DMS 273 (cell line): ENCODE results near the gene NPLOC4.
A peak's percentile ranks its signal among the peaks of the same experiment; 100 is the strongest.

Source experiments
- DNase-seq: peaks from one replicate; lab custom pipeline; 2025; ENCODE audit not compliant: unreplicated experiment; lab: John Stamatoyannopoulos, UW

The NPLOC4 gene

DNA sequence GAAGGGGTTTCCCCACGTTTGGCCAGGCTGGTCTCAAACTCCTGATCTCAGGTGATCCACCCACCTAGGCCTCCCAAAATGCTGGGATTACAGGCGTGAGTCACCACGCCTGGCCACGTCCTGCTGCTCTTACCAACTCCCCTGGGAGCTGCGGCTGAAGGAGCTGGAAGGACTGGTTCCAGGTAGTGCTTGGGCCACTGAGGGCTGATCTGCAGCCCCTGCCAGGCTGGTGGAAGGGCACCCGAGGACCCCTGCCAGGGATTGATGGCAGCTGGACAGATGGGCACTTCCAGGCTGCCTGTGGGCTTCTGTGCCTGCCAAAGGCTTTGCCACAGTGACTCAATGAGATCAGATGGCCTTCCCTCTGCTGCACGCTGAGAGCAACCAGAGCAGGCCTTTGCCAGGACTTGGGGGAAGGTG is 27.1 kb upstream of the NPLOC4 start:
- no peak for DNase-seq

DNA sequence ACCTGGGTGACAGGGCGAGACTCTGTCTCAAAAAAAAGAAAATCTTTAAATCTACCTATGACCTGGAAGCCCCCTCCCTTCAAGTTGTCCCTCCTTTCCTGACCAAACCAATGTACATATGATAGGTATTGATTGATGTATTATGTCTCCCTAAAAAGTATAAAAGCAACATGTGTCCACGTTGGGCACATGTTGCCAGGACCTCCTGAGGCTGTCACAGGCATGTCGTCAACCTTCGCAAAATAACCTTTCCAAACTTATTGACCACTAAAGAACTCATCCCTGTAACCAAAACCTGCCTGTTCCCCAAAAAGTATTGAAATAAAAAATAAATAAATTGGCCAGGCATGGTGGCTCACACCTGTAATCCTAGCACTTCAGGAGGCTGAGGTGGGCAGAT is 25.1 kb upstream of the NPLOC4 start:
- no peak for DNase-seq

DNA sequence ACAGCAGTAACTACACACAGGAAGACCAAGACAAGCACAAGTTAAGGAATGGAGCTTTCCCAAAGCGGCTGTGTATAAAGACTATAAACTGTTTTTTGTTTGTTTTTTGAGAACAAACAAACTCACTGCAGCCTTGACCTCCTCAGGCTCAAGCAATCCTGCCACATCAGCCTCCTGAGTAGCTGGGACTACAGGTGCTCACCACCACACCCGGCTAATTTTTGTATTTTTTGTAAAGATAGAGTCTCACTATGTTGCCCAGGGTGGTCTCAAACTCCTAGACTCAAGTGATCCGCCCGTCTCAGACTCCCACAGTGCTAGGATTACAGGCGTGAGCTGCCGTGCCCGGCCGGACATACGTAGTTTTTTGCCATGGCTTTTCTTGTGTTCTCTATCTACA is 23.5 kb upstream of the NPLOC4 start:
- DNase-seq, result no peak

DNA sequence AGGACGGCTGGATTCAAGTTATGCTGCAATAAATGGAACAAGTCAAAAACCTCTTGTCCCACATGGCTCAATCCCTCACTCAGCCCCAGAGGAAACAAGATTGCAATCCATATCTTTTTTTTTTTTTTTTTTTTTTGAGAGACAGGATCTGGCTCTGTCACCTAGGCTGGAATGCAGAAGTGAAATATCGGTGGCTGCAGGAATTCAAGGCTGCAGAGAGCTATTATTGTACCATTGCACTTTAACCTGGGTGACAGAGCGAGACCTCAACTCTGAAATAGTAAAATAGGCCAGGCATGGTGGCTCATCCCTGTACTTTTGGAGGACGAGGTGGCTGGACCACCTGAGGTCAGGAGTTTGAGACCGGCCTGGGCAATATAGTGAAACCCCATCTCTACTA is 22.1 kb upstream of the NPLOC4 start:
- no peak for DNase-seq

DNA sequence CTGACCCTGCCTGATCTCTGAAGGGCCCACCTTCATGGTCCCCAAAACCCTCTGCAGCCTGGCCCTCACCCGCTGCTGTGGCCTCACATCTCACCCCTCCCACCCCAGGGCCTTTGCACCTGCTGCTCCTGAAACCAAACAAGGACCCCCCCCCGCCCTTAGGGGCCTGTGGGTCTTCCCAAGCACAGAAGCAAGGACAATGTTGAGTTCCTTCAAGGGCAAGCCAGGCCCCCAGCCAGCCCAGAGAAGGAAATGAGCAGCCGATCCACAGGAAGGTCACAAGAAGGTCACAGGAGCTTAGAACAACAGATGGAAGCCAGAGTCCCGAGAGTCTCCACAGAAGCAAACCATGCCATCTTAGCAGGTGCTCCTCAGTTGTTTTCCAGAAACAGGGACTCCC is 19.9 kb upstream of the NPLOC4 start:
- peak; percentile 51 for DNase-seq

DNA sequence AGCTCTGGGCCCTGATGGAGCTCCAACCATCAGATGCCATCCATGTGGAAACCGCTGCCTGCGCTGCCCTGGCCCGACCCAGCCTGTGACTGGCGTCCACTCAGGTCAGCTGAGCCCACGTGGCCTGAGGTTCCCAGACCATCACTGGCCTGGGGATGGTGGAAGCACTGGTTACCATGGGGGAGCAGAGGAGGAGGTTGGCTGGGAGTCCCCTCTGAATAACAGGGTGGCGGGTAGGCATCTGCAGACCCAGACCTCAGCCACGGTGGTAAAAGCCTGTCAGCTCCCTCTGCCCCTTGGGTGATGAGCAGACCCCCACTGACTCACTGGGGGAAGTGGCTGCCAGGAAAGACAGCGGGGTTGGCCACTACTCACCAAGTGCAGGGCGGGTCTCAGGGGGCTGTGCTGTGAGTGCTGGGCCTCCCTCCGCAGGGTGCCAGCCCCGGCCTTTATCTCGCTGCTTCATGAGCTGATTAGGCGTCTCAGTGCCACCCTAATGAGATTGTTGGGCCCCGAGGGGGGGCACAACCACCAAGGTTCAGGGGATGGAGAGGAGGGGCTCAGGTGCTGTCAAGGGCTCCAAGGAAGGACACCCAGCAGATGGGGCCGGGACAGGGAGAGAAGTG is 19.3 kb upstream of the NPLOC4 start, which contains the start of gene PDE6G:
PDE6G (minus strand) TSS at position 425 of the 626 bp plus-strand sequence. CDS start 3,237 bp downstream, outside the sequence.
- DNase-seq, result no peak

DNA sequence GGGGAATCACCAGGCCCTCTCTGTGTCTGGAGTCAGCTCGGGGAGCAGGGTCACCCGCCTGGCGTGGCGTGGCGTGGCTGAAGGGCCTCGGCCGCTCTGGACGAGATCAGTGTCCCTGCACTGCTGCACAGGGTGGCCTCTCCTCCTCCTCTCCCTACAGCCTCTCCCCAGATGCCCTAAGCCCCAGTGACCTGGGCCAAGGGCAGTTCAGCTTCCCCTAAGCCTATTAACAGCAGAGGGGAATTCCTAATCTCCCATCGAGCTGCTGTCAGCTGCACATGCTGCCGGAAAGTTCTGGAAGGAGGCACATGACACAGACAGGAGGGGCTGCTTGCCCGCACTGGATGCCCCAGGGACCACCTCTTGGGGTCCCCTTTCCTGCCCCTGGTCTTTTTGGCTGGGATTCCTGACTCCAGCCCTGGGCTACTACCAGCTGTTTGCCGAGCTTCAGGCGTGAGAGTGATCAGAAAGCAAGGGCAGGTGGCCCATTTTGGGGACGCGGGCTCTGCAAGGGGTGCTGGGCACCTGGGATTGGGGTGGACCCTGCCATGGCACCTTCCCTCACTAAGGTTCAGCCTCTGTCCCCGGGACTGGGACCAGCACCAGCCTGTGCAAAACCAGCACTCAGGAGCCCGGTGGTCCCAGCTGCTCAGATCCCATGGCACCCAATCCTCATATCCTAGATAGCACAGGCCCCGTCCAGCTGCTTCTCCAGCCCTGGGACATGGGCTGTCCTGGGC is 18.6 kb upstream of the NPLOC4 start:
- no peak for DNase-seq

DNA sequence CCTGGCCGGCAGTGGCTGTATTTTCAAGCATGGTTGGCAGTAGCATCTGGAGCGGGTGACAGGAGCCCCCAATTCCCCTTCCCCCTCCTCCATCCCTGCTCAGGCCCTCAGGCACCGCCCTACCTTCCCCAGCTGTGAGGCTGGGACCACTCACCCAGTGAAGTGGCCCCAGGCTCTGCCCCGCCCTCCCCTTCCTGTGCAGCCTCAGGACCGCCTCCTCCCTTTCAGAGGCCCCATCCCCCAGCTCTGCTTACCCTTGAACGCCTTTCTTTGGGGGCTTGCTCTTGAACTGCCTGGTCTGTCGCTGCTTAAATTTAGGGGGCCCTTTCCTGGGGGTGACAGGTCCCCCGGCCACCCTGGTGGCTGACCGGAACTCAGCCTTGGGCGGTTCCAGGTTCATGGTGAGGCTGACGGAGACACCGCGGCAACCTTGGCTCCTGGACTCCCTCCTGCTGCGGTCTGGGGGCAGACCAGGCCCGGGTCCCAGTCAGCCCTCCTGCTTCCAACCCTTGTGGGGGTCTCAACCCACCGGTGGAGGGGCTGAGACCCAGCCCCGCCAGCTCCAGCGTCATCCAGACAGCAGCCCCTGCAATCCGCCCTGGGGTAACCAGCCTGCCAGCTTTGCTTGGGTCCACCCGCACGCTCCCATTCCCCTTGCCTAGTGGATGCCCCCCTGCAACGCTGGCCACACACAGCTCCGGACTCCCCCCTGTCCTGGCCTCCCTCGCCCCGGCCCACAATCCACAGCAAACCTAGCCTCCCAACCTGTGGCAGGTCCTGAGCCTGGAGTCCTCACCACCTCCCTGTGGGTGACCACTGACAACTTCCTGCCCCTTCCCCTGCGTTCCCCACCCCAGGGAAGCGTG is 16.2 kb upstream of the NPLOC4 start:
- no peak for DNase-seq

DNA sequence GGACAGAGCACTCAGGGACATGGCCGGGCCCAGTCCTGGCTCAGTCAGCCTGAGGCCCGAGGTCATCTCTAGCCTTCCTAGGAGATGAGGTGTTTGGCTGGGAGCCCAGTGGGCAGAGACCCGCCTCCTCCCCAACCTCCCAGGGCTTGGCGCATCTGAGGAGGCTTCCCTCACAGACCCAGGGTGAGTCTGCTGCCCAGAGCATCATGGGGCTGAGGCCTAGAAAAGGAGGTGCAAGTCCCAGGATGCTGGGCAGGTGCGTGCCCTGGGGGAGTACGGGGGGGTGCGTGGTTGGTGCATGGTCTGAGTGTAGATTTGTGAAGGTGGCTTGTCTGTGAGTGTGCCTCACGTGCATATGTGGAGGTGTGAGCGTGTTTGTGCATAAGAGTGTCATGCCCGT is 14.8 kb upstream of the NPLOC4 start:
- DNase-seq, result peak; percentile 44

DNA sequence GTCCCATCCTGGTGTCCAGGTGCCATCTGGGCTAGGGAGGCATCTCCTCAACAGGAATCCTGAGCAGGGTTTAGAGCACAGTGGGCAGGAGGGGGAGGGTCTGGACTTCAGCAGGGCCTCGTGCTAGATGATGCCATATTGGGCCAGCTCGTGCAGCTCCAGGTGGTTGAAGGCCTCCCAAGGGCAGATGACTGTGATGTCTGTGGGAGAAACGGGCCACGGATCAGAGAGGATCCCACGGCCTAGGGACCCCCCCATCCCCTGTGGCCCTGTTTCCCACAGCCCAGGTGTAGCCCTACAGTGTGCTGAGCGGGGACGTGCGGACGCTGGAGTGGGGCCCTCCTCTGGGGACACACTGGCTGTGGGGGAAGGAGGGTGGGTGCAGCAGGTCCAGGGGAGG is 14.0 kb upstream of the NPLOC4 start:
- peak; percentile 28 for DNase-seq

DNA sequence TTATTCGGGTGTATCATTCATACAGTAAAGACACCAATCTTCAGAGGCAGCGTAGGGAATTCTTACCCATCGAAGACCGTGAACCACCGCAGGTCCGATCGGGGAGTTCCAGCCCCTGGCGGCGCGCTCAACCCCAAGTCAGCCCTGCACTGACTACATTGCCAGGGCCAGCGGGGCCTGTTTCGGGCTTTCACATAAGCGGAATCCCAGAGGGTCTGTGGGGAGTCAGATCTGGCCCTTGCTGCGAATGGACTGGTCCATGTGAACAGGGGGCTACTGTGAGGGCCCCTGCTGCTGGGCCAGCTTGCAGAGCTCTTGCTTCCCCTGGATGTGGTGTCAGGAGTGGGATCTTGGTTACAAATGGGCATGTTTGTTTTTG is 11.8 kb upstream of the NPLOC4 start:
- DNase-seq, result no peak

DNA sequence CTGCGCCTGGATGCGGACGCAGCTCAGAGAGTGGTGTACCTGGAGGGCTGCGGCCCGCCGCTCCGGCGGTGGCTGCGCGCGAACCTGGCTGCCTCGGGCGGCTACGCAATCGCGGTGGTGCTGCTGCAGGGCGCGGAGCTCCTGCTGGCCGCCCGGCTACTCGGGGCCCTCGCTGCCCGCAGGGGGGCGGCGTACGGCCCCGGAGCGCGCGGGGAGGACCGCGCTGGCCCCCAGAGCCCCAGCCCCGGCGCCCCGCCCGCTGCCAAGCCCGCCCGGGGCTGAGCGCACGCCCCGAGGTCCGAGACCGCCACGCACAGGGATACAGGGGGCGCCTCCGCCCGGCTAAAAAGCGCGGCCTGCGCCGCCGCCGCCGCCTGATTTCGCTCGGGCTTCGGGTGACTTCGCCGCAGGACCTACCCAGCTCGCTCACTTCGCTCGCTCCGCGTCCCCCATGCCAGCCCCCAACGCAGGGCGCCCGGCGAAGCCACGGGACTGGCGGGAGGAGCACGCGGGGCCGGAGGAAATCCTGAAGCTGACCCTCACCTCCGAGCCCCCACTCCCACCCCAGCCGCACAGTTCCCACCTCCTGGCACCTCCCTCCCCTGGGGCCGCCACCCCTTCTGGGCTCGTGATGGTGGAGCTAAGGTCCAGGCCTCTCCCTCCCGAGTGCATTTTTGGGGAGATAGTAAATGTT is 11.2 kb upstream of the NPLOC4 start:
- peak; percentile 30 for DNase-seq

DNA sequence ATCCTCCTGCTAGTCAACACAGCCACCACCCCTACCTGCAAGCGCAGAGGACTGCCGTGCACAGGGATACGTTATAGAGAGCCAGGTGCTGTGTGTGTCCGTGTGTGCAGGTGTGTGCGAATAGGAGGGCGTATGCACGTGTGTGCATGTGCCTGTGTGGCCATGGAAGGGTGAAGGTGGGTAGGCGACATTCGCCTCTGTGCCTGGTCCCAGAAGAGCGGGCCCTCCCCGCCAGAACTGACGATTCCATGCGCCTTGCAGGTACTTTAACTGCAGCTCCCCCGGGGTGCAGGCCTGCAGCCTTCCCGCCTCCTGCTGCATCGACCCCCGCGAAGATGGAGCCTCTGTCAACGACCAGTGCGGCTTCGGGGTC is 10.7 kb upstream of the NPLOC4 start:
- no peak for DNase-seq

DNA sequence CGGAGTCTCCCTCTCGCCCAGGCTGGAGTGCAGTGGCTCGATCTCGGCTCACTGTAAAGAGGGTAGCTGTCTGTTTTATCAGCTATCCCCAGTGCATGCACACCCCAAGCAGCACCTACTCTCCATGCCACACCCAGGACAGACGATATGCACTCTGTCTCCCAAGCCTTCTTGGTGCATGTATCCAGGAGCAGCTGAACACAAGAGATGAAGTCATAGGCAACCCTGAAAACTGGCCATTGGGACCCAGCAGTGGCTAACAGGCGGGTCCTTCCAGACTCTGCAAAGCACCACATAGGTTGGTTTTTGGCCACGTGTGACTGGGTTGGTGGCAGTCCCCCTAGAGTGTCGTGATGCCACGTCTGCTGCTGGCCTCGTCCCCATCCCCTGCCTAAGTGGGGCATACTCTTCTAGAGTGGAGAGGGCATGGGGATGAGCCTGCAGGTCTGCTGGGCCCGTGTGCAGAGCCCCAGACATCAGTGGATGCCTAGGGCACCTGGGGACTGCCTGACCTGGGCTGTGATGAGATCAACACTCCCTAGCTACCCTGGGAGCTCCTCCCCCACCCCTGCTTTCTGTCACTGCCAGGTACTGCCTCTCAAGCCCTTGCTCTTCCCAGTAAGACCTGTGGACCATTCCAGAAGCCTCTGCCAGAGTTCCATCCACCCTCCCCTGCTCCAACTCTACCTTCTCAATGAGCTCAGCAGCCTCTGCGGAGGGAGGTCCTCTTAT is 10.1 kb upstream of the NPLOC4 start:
- no peak for DNase-seq

DNA sequence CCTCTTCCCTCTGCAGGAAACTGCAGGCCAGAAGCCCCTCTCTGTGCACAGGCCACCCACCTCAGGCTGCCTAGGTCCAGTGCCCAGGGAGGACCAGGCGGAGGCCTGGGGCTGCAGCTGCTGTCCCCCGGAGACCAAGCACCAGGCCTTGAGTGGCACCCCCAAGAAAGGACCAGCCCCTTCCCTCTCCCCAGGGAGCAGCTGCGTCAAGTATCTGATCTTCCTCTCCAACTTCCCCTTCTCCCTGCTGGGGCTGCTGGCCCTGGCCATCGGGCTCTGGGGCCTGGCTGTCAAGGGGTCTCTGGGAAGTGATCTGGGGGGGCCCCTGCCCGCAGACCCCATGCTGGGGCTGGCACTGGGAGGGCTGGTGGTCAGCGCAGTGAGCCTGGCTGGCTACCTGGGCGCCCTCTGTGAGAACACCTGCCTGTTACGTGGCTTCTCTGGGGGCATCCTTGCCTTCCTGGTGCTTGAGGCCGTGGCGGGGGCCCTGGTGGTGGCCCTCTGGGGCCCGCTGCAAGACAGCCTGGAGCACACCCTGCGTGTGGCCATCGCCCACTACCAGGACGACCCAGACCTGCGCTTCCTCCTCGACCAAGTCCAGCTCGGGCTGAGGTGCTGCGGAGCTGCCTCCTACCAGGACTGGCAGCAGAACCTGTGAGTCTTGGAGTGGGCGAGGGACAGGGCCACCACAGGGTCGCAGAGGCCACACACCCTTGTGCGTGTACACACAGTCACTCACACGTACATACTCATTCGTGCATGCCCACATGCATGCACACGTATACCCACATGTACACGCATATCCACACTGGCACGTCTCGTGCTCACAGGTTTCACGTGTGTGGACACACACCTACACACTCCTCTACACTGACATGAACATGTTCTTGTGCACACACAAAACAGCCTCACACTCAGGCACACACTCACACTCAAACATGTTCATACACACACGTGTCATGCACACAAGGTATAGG is 8.4 kb upstream of the NPLOC4 start:
- no peak for DNase-seq

DNA sequence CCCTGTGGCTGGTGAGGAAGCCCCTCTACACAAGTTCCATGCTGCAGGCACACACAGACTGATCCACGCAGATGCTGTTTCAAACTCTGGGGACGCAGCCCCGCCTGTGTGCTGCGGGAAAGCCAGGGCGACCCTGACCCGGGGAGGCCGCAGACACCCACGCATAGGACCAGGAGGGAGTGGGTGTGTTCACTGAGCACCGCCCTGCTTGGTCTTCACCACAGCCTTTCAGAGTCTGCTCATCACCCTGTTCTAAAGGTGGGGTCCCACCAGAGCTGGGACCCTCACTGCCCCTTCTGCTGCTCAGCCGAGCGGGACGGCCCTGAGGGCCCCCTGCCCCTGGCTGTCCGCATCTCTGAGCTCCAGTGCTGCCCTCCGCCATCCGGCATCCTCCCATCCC is 7.6 kb upstream of the NPLOC4 start:
- DNase-seq, result no peak

DNA sequence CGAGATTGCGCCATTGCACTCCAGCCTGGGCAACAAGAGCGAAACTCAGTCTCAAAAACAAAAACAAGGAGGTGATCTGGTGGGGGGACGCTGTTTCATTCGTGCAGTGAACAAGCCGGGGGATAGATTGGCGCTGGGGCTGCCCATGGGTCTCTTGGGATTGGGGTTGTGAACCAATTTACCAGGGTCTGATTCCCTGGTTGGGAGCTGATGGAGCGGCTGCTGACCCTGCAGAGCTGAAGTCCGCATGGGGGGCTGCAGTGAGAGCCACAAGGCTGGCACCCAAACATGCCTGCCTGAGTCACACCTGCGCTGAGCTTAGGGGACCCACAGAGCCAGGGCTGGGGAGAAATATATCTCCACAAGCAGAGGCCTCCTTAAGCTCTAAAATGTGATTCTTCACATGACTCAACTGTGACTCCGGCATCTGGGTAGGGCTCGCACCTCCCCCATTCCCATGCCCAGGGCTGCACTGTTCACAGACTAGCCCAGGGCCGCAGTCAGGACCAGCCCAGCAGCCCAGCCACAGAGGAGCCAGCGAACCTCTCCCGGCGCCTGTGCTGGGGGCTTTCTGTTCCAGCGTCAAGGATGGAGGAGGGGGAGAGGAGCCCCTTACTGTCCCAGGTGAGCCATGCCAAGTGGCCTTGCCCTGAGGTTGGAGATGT is 5.0 kb upstream of the NPLOC4 start:
- no peak for DNase-seq

DNA sequence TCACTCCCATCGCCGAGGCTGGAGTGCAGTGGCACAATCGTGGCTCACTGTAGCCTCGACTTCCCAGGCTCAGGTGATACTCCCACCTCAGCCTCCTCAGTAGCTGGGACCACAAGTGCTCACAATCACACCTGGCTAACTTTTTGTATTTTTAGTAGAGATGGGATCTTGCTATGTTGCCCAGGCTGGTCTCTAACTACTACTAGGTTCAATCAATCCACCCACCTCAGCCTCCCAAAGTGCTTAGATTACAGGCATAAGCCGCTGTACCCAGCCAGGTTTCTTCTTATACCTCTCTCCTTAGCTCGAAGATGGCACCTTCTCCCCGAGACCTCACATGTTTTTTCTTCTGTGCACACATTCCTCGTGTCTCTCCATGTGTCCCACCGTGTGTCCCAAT is 3.1 kb upstream of the NPLOC4 start:
- DNase-seq, result no peak

DNA sequence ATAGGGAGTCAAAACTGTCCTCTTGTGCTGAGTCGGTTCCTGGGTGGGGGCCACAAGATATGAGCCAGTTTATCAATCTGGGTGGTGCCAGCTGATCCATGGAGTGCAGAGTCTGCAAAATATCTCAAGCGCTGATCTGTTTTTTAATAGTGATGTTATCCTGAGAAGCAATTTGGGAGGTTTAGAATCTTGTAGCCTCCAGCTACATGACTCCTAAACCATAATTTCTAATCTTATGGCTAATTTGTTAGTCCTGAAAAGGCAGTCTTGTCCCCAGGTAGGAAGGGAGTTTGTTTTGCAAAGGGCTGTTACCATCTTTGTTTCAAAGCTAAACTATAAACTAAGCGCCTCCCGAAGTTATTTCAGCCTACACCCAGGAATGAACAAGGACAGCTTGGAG is 1.8 kb upstream of the NPLOC4 start:
- DNase-seq, result no peak
